Measurements from ENCODE around the gene C6orf120. TPM values are rescaled to one million over a fixed set of nuclear protein-coding genes. Genes with fewer than 3 reads are reported as not detected.

The C6orf120 gene
- total RNA-seq, 1 donor from 2014 or later: 14.0 TPM

DNA sequence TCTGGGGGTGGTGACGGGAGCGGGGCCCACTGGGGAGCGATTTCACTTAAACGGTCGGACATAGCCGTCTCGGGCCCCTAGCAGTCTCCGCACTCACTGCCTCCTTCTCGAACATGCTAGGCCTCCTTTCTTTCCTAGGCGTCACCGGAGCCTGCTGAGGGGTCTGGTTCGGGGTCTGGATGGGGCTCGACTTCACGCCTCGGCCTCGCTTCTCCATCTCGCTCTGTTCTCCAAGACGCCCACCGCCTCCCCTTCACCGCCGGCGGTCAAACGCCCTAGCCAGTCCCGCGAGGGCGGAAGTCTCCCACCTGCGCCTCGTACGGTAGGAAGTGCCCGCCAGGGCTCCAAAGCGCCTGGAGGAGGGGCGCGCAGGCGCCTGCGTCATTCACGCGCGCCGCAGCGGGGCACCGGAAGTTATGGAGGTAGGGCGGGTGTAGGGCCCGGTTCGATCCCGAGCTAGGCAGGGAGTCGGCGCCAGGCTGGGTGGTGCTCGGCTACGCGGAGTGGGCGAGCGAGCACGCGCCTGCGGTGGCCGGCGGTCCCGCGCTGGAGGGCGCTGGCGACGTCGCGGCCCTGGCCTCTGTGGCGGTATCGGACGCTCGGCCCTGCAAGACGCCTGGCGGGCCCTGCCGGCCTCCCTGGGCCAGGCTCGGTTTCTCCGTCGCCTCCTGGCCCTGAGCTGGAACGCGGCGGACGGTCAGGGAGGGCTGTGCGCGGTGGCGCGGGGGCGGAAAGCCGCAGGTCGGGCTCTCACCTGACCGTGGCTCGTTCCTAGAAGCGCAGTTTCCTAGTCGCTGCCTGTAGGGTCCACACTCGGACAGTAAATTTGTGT, 49.5 kb downstream of the C6orf120 start, which contains the start of the genes DYNLT2 and ERMARD:
Gene DYNLT2 (minus strand): TSS at position 331 of the 832 bp plus-strand sequence. CDS start 114 bp downstream, at position 217.
Gene ERMARD (plus strand): TSS at position 381 of the 832 bp plus-strand sequence. CDS start 36 bp downstream, at position 417.
- peak within 1 kb of the TSS; percentile 96 for H3K27ac ChIP-seq (replicated peaks)

DNA sequence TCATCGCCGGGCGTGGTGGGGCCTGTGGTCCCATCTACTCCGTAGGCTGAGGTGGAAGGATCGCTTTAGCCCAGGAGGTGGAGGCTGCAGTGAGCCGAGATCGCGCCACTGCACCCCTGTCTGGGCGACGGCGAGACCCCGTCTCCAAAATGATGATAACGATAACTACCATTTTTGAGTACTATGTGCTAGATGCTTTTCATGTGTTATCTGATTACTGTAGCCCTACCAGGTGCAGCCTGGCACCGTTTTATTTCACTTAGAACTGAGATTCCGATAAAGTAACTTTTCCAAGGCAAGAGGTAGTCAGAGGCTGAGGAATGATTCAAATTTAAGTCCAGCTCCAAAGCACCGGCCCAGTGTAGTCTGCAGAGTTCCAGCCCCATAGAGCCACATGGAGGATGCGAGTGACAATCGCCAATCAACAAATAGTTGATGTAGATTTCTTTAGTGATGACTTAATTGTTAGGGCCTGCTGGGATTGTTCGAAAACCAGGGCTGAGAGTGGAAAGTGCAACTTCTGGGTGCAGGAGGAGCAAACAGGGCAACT, 50.2 kb downstream of the C6orf120 start:
- Histone ChIP-seq H3K27me3 (ENCODE audit: low read depth) (no peaks in the 10 kb centered on the region), H3K27ac (replicated peaks) (peak overlapping the region; percentile 96), H3K9me3 (replicated peaks) (no peaks in the 10 kb centered on the region), H3K36me3 (peaks cover 8% of the 10 kb centered on the region), H3K4me3 (peak overlapping the region; percentile 89), H3K4me1 (peaks cover 34% of the 10 kb centered on the region)
- no peak for DNase-seq
- TF ChIP-seq, protein P1, sequence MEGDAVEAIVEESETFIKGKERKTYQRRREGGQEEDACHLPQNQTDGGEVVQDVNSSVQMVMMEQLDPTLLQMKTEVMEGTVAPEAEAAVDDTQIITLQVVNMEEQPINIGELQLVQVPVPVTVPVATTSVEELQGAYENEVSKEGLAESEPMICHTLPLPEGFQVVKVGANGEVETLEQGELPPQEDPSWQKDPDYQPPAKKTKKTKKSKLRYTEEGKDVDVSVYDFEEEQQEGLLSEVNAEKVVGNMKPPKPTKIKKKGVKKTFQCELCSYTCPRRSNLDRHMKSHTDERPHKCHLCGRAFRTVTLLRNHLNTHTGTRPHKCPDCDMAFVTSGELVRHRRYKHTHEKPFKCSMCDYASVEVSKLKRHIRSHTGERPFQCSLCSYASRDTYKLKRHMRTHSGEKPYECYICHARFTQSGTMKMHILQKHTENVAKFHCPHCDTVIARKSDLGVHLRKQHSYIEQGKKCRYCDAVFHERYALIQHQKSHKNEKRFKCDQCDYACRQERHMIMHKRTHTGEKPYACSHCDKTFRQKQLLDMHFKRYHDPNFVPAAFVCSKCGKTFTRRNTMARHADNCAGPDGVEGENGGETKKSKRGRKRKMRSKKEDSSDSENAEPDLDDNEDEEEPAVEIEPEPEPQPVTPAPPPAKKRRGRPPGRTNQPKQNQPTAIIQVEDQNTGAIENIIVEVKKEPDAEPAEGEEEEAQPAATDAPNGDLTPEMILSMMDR (IDR thresholded peaks at IDR 0.05; ENCODE audit: borderline replicate concordance): no peak
- intact Hi-C loops (cut with micrococcal nuclease): no loop called here

More for the DNA sequence above, 49.5 kb downstream of the C6orf120 start, which contains the start of the genes DYNLT2 and ERMARD:
- no peaks in the 10 kb centered on the region for H3K9me3 ChIP-seq (replicated peaks)
- H3K4me3 ChIP-seq: peak within 1 kb of the TSS; percentile 89
- peaks cover under 1% of the 10 kb centered on the region for H3K36me3 ChIP-seq
- peaks cover 34% of the 10 kb centered on the region for H3K4me1 ChIP-seq
- H3K27me3 ChIP-seq (ENCODE audit: low read depth): no peaks in the 10 kb centered on the region
- TF ChIP-seq, protein P1 (IDR thresholded peaks at IDR 0.05; ENCODE audit: borderline replicate concordance): peak; percentile 56
- intact Hi-C loops (cut with micrococcal nuclease): no loop called here
- DNase-seq: peak; percentile 93

Other genes starting within 250 kb of the C6orf120 start
- gene WDR27, start 97 bp upstream of the C6orf120 start, total RNA-seq: 9.1 TPM
- gene PHF10, start 22.4 kb downstream of the C6orf120 start, total RNA-seq: 56.6 TPM
- 0.66 TPM for gene DYNLT2, start 49.4 kb downstream of the C6orf120 start, total RNA-seq
- 9.3 TPM for gene ERMARD, start 49.5 kb downstream of the C6orf120 start, total RNA-seq

Data from left ventricle myocardium inferior (tissue), 1 donor.